IPS DF 6.9 (cell line): ENCODE data around the gene RSF1.
"Not testable (repeated sequence)": the region's sequence is repeated elsewhere in the genome, so short reads cannot be mapped to it uniquely, and the experiment has no call there.

Experiments used
- DNase-seq: peaks from one replicate; pipeline ENCODE4 v3.0.0-alpha.2; 2013; ENCODE audit warnings: low read depth, low spot score
- H3K27ac ChIP-seq: one replicate; pipeline ENCODE4 v1.5.1; 2013; ENCODE audit warnings: low read length, control low read depth
- H3K27me3 ChIP-seq: 2 replicates; pipeline ENCODE4 v1.6.1; 2013; ENCODE audit warnings: mild to moderate bottlenecking, low read length; ENCODE audit not compliant: control insufficient read depth, insufficient read depth
- H3K36me3 ChIP-seq: 2 replicates; pipeline ENCODE4 v1.6.1; 2013; ENCODE audit warnings: low read length; ENCODE audit not compliant: control insufficient read depth, insufficient read depth
- H3K4me1 ChIP-seq: 2 replicates; pipeline ENCODE4 v1.6.1; 2013; ENCODE audit warnings: low read length; ENCODE audit not compliant: control insufficient read depth, insufficient read depth
- H3K4me3 ChIP-seq: 2 replicates; pipeline ENCODE4 v1.5.1; 2013; ENCODE audit warnings: mild to moderate bottlenecking, low read length
- H3K9me3 ChIP-seq: 2 replicates; pipeline ENCODE4 v1.6.1; 2013; ENCODE audit warnings: low read length, inconsistent platforms; ENCODE audit not compliant: control insufficient read depth, insufficient read depth
- WGBS: extraction: QIAGEN DNeasy Blood & Tissue Kit; methylation state at CpG from one replicate; pipeline ENCODE4 v1.1.7; 2013; ENCODE audit warnings: mixed read lengths, missing lambda C conversion rate; ENCODE audit not compliant: insufficient read length, insufficient coverage; 5-methylcytosine and 5-hydroxymethylcytosine counted together

The RSF1 gene, protein sequence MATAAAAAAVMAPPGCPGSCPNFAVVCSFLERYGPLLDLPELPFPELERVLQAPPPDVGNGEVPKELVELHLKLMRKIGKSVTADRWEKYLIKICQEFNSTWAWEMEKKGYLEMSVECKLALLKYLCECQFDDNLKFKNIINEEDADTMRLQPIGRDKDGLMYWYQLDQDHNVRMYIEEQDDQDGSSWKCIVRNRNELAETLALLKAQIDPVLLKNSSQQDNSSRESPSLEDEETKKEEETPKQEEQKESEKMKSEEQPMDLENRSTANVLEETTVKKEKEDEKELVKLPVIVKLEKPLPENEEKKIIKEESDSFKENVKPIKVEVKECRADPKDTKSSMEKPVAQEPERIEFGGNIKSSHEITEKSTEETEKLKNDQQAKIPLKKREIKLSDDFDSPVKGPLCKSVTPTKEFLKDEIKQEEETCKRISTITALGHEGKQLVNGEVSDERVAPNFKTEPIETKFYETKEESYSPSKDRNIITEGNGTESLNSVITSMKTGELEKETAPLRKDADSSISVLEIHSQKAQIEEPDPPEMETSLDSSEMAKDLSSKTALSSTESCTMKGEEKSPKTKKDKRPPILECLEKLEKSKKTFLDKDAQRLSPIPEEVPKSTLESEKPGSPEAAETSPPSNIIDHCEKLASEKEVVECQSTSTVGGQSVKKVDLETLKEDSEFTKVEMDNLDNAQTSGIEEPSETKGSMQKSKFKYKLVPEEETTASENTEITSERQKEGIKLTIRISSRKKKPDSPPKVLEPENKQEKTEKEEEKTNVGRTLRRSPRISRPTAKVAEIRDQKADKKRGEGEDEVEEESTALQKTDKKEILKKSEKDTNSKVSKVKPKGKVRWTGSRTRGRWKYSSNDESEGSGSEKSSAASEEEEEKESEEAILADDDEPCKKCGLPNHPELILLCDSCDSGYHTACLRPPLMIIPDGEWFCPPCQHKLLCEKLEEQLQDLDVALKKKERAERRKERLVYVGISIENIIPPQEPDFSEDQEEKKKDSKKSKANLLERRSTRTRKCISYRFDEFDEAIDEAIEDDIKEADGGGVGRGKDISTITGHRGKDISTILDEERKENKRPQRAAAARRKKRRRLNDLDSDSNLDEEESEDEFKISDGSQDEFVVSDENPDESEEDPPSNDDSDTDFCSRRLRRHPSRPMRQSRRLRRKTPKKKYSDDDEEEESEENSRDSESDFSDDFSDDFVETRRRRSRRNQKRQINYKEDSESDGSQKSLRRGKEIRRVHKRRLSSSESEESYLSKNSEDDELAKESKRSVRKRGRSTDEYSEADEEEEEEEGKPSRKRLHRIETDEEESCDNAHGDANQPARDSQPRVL (N-terminal part only)

DNA sequence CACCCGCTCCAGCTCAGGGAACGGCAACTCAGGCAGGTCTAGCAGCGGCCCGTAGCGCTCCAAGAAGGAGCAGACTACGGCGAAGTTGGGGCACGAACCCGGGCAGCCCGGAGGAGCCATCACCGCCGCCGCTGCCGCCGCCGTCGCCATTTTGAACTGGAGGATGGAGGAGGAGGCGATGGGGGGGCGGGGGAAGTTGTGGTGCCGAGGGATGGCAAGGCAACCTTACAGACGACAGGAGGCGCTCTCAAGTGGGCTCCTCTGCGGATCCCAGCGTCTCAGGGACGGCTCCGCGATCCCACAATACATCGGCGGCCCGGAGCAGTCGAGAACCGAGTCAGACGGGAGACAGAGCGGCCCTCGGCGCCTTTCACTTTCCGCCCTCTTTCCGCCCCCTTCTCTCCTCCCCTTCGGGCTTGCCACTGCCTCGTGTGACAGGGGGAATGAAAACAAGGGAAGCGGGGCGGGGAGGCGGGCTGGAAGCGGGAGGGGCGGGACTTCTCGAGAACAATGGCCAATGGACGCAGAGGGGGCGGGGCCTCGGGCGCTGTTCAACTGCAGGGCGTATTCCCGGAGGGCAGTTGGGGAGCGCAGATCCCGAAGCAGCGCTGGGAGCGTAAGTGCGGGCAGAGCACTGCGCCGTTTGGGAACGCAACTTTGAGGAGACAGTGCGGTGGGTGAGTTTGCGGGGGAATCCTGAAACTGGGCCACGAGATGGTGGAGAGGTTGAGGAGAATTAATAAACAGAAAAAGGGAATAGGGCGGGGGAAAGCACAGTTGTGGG lies at the start of gene RSF1, which contains the start of gene AAMDC:
RSF1 (minus strand) TSS at position 158 of the 784 bp plus-strand sequence; CDS start at position 150, 8 bp downstream.
AAMDC (plus strand) TSS at position 580 of the 784 bp plus-strand sequence. CDS start 21,353 bp downstream, outside the sequence.
- whole genome bisulfite sequencing: no CpG with 5 or more reads among the region's 64 CpGs
- Histone ChIP-seq H3K9me3 (no peaks in the 10 kb centered on the region), H3K27me3 (no peaks in the 10 kb centered on the region), H3K36me3 (no peaks in the 10 kb centered on the region), H3K27ac (no peak within 1 kb of the TSS), H3K4me1 (no peaks in the 10 kb centered on the region), H3K4me3 (peak within 1 kb of the TSS; percentile 95)
- peak; percentile 85 for DNase-seq

DNA sequence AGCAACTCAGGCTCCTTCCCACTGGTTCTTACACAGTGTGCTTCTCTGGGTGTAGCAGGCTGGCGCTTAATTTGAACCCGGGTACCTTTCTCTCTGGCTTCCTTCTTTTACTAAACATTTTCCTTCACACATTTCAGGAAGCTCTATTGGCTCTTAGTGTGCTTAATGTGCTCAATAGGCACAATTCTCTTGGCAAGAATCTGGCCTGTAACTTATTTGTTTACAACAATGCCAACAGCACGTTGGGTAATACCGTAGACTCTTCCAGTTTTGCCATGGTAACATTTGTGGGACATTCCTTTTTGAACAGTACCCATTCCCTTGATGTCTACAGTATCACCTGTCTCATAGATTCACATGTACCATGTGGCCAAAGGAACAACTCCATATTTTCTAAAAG lies 48.2 kb upstream of the RSF1 start:
- Histone ChIP-seq H3K9me3 (no peaks in the 10 kb centered on the region), H3K4me1 (no peaks in the 10 kb centered on the region), H3K27ac (no peak overlapping the region), H3K36me3 (no peaks in the 10 kb centered on the region; the same call in 1 of the 2 replicates), H3K27me3 (no peaks in the 10 kb centered on the region), H3K4me3 (no peak overlapping the region)
- no peak for DNase-seq
- no CpG with 5 or more reads among the region's 4 CpGs for WGBS

DNA sequence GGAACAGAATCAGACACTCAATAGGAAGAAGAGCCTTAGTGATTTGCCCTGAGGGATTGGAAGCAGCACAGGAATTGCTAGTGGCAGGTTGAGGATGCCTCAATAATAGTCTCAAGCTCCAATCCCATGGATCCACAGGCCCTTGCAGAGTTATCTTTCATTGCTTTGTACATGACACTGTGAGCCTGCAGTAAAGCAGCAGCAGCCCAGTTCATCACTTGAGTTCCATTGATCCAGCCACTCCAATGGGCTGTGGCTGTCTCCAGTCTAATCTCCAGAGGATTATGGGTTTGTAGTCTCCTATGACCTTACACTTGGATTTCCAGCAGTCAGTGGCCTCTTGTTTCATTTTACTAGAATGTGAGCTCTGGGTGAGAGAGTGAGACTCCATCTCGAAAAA lies 45.8 kb upstream of the RSF1 start:
- H3K27me3 ChIP-seq: no peaks in the 10 kb centered on the region
- no peak overlapping the region for H3K4me3 ChIP-seq
- no peaks in the 10 kb centered on the region for H3K4me1 ChIP-seq
- no peaks in the 10 kb centered on the region for H3K9me3 ChIP-seq
- no CpG with 5 or more reads among the region's 1 CpG for WGBS
- H3K36me3 ChIP-seq: no peaks in the 10 kb centered on the region; the same call in 1 of the 2 replicates
- no peak for DNase-seq
- H3K27ac ChIP-seq: no peak overlapping the region

- WGBS: no CpG with 5 or more reads among the region's 1 CpG
These were observed 45.3 kb upstream of the RSF1 start for GRCh38 chr11:77865805-77866204.

DNA sequence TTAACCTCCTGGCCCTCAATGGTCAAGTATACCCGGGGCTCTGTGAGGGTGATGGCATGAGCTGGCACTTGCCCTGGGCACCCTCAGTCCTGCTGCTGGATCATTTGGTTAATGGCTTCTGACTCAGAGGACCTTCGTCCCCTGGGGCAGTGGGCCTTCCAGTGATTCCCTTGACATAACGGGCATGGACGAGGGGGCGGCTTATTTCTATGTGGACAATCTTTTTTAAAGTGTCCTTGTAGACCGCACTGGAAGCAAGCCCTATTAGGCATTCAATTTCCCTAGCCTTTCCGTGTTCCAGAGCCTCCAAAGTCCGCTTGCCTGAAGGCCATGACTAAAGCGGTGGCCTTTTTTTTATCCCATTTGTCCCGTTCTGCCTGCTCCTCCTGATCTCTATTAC lies 40.9 kb upstream of the RSF1 start:
- not testable (repeated sequence) for DNase-seq, H3K4me1 ChIP-seq, H3K27me3 ChIP-seq, H3K4me3 ChIP-seq, H3K36me3 ChIP-seq, H3K9me3 ChIP-seq, H3K27ac ChIP-seq
- WGBS: no CpG with 5 or more reads among the region's 10 CpGs

More at GRCh38 chr11:77865805-77866204, 45.3 kb upstream of the RSF1 start:
- no peaks in the 10 kb centered on the region for H3K27me3 ChIP-seq
- H3K27ac ChIP-seq: no peak overlapping the region
- DNase-seq: no peak
- no peak overlapping the region for H3K4me3 ChIP-seq
- H3K36me3 ChIP-seq: no peaks in the 10 kb centered on the region; the same call in 1 of the 2 replicates
- H3K4me1 ChIP-seq: no peaks in the 10 kb centered on the region
- H3K9me3 ChIP-seq: no peaks in the 10 kb centered on the region

DNA sequence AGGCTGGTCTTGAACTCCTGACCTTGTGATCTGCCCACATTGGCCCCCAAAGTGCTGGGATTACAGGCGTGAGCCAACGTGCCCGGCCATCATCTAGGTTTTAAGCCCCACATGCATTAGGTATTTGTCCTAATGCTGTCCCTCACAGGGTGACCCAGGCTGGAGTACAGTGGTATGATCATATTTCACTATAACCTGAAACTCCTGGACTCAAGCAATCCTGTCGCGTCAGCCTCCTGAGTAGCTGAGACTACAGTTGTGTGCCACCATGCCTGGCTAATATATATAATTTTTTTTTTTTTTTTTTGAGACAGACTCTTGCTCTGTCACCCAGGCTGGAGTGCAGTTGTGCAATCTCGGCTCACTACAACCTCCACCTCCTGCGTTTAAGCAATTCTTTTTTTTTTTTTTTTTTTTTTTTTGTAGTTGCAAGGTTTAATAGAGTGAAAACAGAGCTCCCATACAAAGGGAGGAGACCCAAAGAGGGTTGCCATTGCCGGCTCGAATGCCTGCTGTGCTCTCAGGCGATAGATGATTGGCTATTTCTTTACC lies 37.5 kb upstream of the RSF1 start:
- not testable (repeated sequence) for H3K4me1 ChIP-seq, H3K27ac ChIP-seq, H3K36me3 ChIP-seq, H3K9me3 ChIP-seq, H3K4me3 ChIP-seq, H3K27me3 ChIP-seq, DNase-seq
- WGBS: no CpG with 5 or more reads among the region's 10 CpGs

GRCh38 chr11:77854838-77855237 lies 34.3 kb upstream of the RSF1 start:
- Histone ChIP-seq H3K4me1 (no peaks in the 10 kb centered on the region), H3K9me3 (peaks cover 4% of the 10 kb centered on the region), H3K27me3 (no peaks in the 10 kb centered on the region), H3K27ac (no peak overlapping the region), H3K4me3 (no peak overlapping the region), H3K36me3 (no peaks in the 10 kb centered on the region)
- no CpG with 5 or more reads among the region's 2 CpGs for WGBS
- no peak for DNase-seq

DNA sequence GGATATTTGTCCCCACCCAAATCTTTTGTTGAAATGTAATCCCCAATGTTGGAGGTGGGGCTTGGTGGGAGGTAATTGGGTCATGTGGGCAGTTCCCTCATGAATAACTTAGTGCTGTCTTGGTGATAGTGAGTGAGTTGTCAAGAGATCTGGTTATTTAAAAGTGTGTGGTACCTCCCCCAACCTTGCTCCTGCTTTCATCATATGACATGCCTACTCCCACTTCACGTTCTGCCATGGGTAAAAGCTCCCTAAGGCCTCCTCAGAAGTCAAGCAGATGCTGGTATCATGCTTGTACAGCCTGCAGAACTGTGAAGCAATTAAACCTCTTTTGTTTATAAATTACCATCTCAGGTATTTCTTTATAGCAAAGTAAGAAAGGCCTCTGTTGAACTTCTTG lies 31.0 kb upstream of the RSF1 start:
- WGBS: no CpG with 5 or more reads among the region's 1 CpG
- no peak for DNase-seq

DNA sequence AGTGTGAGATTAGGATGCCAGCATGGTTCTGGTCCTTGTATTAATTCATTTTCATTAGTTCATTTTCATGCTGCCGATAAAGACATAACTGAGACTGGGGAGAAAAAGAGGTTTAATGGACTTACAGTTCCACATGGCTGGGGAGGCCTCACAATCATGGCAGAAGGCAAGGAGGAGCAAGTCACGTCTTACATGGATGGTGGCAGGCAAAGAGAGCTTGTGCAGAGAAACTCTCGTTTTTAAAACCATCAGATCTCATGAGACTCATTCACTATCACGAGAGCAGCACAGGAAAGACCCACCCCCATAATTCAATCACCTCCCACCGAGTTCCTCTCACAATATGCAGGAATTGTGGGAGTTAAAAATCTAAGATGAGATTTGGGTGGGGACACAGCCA lies 23.2 kb upstream of the RSF1 start:
- not testable (repeated sequence) for DNase-seq, H3K4me3 ChIP-seq, H3K36me3 ChIP-seq, H3K27me3 ChIP-seq, H3K9me3 ChIP-seq, H3K4me1 ChIP-seq, H3K27ac ChIP-seq
- whole genome bisulfite sequencing: no CpG with 5 or more reads among the region's 5 CpGs

More for the DNA sequence above, 31.0 kb upstream of the RSF1 start:
- Histone ChIP-seq H3K27ac (no peak overlapping the region), H3K4me1 (no peaks in the 10 kb centered on the region), H3K4me3 (no peak overlapping the region), H3K27me3 (no peaks in the 10 kb centered on the region), H3K36me3 (no peaks in the 10 kb centered on the region), H3K9me3 (peaks cover 4% of the 10 kb centered on the region)
